ENCODE results near the gene PTTG1IP. TPM values are rescaled to one million over a fixed set of nuclear protein-coding genes. Genes with fewer than 3 reads are reported as not detected.

Gene PTTG1IP
- total RNA-seq, 2 experiments from 2014 or later: 60.7 to 61.8 TPM

DNA sequence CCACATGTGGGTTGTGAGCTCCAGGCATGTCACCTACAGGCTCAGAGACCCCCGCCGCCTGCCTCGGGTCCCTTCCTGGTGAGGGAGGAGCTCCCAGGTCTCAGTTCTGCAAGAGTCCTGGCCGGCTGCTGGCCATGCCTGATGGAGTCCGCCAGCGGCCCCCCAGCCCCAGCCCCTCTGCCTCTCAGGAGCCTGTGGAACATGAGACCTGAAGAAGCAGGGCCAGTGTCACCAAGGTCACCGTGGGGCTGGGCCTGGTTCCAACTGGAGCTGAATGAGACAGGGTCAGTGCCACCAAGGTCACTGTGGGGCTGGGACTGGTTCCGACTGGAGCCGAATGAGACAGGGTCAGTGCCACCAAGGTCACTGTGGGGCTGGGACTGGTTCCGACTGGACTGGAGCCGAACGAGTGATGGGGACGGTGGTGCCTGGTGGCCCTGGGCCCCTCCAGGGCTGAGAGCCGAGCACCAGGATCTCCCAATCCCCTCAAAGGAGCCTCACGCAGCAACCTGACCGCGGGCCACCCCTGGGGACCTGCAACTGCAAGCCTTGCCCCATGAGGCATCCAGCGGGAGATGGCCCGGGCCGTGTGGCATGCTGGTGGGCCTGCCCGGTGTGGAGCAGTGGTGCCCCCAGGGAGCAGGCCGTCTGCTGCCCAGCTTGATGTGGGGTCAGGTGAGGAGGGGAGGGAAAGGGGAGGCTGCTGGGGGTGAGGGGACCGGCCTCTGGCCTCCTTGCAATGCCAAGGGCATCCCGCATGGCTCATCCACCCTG lies 14.5 kb upstream of the PTTG1IP start:
- DNase-seq: no peak
- no peaks in the 10 kb centered on the region for H3K27me3 Mint-ChIP-seq

DNA sequence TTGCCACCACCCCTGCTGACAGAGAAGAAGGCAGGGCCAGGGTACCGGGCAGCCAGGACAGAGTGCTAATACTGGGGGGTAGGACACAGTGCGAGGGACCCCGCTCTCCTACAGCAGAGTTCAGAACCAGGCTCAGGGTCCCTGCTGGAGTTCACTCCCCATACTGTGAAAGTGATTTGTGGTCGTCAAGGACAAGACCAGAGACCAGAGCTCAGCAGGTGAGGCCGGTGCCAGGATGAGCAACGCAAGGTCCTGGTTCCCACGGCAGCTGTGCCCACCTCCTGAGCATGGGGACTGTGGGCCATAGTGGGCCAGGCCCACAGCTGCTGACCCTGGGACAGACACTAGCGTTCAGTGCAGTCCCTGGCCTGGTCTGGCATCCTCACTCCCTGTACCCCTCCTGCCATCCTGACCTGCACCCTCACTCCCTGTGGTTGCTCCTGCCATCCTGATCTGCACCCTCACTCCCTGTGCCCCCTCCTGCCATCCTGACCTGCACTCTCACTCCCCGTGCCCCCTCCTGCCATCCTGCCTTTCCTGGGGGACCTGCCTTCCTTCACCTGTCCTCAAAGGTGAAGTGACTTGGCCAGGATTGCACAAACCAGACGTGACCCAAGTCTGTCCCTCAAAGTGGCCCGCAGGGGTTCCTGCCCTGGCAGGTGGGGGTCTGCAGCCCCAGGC lies 13.8 kb upstream of the PTTG1IP start:
- intact Hi-C loops (cut with micrococcal nuclease): no loop called here
- TF ChIP-seq, protein P1, sequence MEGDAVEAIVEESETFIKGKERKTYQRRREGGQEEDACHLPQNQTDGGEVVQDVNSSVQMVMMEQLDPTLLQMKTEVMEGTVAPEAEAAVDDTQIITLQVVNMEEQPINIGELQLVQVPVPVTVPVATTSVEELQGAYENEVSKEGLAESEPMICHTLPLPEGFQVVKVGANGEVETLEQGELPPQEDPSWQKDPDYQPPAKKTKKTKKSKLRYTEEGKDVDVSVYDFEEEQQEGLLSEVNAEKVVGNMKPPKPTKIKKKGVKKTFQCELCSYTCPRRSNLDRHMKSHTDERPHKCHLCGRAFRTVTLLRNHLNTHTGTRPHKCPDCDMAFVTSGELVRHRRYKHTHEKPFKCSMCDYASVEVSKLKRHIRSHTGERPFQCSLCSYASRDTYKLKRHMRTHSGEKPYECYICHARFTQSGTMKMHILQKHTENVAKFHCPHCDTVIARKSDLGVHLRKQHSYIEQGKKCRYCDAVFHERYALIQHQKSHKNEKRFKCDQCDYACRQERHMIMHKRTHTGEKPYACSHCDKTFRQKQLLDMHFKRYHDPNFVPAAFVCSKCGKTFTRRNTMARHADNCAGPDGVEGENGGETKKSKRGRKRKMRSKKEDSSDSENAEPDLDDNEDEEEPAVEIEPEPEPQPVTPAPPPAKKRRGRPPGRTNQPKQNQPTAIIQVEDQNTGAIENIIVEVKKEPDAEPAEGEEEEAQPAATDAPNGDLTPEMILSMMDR (IDR thresholded peaks at IDR 0.05): no peak
- ChIA-PET POLR2A (interaction anchor here (2.3 to 19.2 kb wide), 3 partner anchors 6 to 30 kb away, joined by 8 to 166 read pairs (median 166); partner anchors contain the start of gene PTTG1IP), CTCF (interaction anchor here (0.8 kb wide), 1 partner anchor 25 kb away, joined by 3 read pairs; no protein-coding TSS in a partner anchor)
- Mint-ChIP-seq H3K4me1 (ENCODE audit: low read depth) (peaks cover 2% of the 10 kb centered on the region), H3K27me3 (no peaks in the 10 kb centered on the region), H3K4me3 (no peak overlapping the region), H3K27ac (no peak overlapping the region), H3K9me3 (no peaks in the 10 kb centered on the region), H3K36me3 (ENCODE audit: low read depth) (peaks cover 21% of the 10 kb centered on the region)
- DNase-seq (no peak), ATAC-seq (no peak)

More for the DNA sequence above, 14.5 kb upstream of the PTTG1IP start:
- intact Hi-C loops (cut with micrococcal nuclease): no loop called here
- no peak for ATAC-seq
- POLR2A ChIA-PET: interaction anchor here (2.3 to 19.2 kb wide), 3 partner anchors 5 to 29 kb away, joined by 8 to 166 read pairs (median 166); partner anchors contain the start of gene PTTG1IP
- Mint-ChIP-seq H3K36me3 (ENCODE audit: low read depth) (peaks cover 28% of the 10 kb centered on the region), H3K4me3 (no peak overlapping the region), H3K27ac (no peak overlapping the region), H3K4me1 (ENCODE audit: low read depth) (peaks cover 5% of the 10 kb centered on the region), H3K9me3 (no peaks in the 10 kb centered on the region)
- CTCF ChIA-PET: no interaction called here
- TF ChIP-seq, protein P1 (IDR thresholded peaks at IDR 0.05): no peak

DNA sequence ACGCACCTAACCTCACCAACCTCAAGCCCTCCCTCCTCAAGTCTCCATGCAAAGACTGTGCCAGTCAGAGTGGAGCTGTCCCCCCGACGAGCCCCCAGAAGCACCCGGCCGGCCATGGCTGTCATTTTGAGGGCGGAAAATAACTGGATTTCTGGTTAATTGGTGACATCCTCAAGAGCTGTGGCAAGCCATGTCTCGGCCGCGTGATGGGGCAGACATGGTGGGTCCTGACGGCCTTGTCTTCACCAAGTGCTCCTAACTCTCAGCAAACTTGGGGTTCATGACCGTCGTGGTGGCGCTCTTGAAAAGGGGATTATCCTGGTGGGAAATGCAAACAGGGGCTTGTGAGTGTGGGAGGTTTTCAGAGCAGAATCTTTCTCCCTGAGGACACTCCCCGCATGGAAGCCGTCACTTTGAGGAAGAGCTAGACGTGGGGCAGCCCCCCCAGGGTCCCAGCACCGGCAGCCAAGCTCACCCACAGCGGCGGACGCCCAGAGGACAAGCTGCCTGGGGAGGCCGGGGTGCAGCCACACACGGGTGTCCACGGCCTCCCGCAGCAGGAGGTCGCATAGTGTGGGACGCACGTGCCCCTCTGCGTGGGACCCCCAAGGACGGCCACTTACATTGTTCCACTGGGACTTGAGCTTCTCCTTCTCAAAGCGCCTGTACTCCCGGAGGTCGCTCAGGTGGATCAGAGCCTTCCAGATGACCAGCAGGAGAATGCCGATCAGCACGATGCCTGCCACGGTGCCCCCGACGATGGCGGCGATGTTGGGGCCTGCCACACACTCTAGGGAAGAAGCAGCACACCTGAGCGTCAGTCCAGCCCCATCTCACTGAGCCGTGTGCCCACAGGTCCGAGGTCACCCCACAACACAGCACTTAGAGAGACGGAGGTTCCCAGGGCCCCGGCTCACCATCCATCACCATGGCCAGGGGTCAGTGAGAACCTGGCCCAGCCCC lies 12.9 kb upstream of the PTTG1IP start:
- H3K4me3 Mint-ChIP-seq: no peak overlapping the region
- DNase-seq: no peak
- intact Hi-C loops (cut with micrococcal nuclease): no loop called here
- peaks cover 17% of the 10 kb centered on the region for H3K36me3 Mint-ChIP-seq (ENCODE audit: low read depth)
- H3K27me3 Mint-ChIP-seq: no peaks in the 10 kb centered on the region
- POLR2A ChIA-PET: interaction anchor here (2.3 to 19.2 kb wide), 3 partner anchors 6 to 30 kb away, joined by 8 to 166 read pairs (median 166); partner anchors contain the start of gene PTTG1IP
- ATAC-seq: no peak
- CTCF ChIA-PET: interaction anchor here (0.8 to 1.3 kb wide), 2 partner anchors 26 to 86 kb away, joined by 3 to 4 read pairs; no protein-coding TSS in a partner anchor
- H3K4me1 Mint-ChIP-seq (ENCODE audit: low read depth): peaks cover 10% of the 10 kb centered on the region
- TF ChIP-seq, protein P1 (IDR thresholded peaks at IDR 0.05): no peak
- H3K27ac Mint-ChIP-seq: no peak overlapping the region
- H3K9me3 Mint-ChIP-seq: no peaks in the 10 kb centered on the region

DNA sequence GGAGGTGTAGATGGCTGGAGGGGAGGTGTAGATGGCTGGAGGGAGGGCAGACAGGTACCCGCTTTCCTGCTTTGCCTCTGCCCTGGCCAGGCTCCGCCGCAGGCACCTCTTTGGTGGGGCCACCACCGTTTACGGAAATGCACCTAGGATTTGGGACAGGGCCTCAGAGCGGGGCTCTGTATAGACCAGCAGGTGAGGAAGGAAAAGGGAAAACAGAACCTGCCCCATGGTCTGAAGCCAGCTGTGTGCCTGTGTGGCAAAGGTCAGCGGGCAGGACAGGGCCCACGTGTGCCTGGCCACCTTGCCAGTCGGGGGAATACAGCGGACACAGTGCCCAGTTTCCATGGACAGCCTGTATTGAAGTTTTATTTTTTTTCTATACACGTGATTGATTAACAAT lies 12.1 kb upstream of the PTTG1IP start:
- Mint-ChIP-seq H3K4me3 (no peak overlapping the region), H3K4me1 (ENCODE audit: low read depth) (peaks cover 18% of the 10 kb centered on the region), H3K27ac (no peak overlapping the region), H3K27me3 (no peaks in the 10 kb centered on the region), H3K9me3 (no peaks in the 10 kb centered on the region), H3K36me3 (ENCODE audit: low read depth) (peaks cover 14% of the 10 kb centered on the region)
- DNase-seq: no peak
- CTCF ChIA-PET: interaction anchor here (1.3 kb wide), 1 partner anchor 85 kb away, joined by 4 read pairs; no protein-coding TSS in a partner anchor
- intact Hi-C loops (cut with micrococcal nuclease): no loop called here
- POLR2A ChIA-PET: interaction anchor here (17.0 to 19.2 kb wide), 2 partner anchors 5 to 8 kb away, joined by 166 read pairs; partner anchors contain the start of gene PTTG1IP
- TF ChIP-seq, protein P1 (IDR thresholded peaks at IDR 0.05): no peak
- no peak for ATAC-seq

Data from activated CD8-positive, alpha-beta T cell treated with anti-CD3 and anti-CD28 coated beads for 36 hours (primary cell).